ENCODE measurements around the gene PSMG3. TPM values are rescaled to one million over a fixed set of nuclear protein-coding genes. Genes with fewer than 3 reads are reported as not detected.

PSMG3 gene
- total RNA-seq, 1 donor from 2014 or later, result 31.7 TPM

GRCh38 chr7:1610678-1611302 lies 41.0 kb upstream of the PSMG3 start:
- Mint-ChIP-seq H3K27ac (ENCODE audit: unreplicated experiment) (no peak overlapping the region), H3K27me3 (ENCODE audit: low read depth) (peaks cover 28% of the 10 kb centered on the region), H3K4me3 (ENCODE audit: unreplicated experiment) (no peak overlapping the region), H3K36me3 (ENCODE audit: low read depth) (no peaks in the 10 kb centered on the region), H3K9me3 (ENCODE audit: low read depth) (peaks cover 3% of the 10 kb centered on the region), H3K4me1 (ENCODE audit: low read depth) (peaks cover 8% of the 10 kb centered on the region)
- no peak for DNase-seq (ENCODE audit: low spot score)
- no peak for TF ChIP-seq CTCF (IDR thresholded peaks at IDR 0.05)

GRCh38 chr7:1610013-1610677 lies 40.3 kb upstream of the PSMG3 start:
- Mint-ChIP-seq H3K27ac (ENCODE audit: unreplicated experiment) (no peak overlapping the region), H3K36me3 (ENCODE audit: low read depth) (no peaks in the 10 kb centered on the region), H3K4me1 (ENCODE audit: low read depth) (peaks cover 8% of the 10 kb centered on the region), H3K27me3 (ENCODE audit: low read depth) (peaks cover 32% of the 10 kb centered on the region), H3K9me3 (ENCODE audit: low read depth) (peaks cover 3% of the 10 kb centered on the region), H3K4me3 (ENCODE audit: unreplicated experiment) (no peak overlapping the region)
- no peak for DNase-seq (ENCODE audit: low spot score)
- no peak for TF ChIP-seq CTCF (IDR thresholded peaks at IDR 0.05)

- Mint-ChIP-seq H3K9me3 (ENCODE audit: low read depth) (no peaks in the 10 kb centered on the region), H3K4me3 (ENCODE audit: unreplicated experiment) (no peak overlapping the region), H3K4me1 (ENCODE audit: low read depth) (peaks cover 8% of the 10 kb centered on the region), H3K27ac (ENCODE audit: unreplicated experiment) (no peak overlapping the region), H3K36me3 (ENCODE audit: low read depth) (no peaks in the 10 kb centered on the region), H3K27me3 (ENCODE audit: low read depth) (peaks cover 26% of the 10 kb centered on the region)
- no peak for DNase-seq (ENCODE audit: low spot score)
- TF ChIP-seq CTCF (IDR thresholded peaks at IDR 0.05), result no peak
Observed at GRCh38 chr7:1609023-1609422, 39.2 kb upstream of the PSMG3 start.

- Mint-ChIP-seq H3K36me3 (ENCODE audit: low read depth) (no peaks in the 10 kb centered on the region), H3K4me1 (ENCODE audit: low read depth) (peaks cover 8% of the 10 kb centered on the region), H3K9me3 (ENCODE audit: low read depth) (no peaks in the 10 kb centered on the region), H3K4me3 (ENCODE audit: unreplicated experiment) (no peak overlapping the region), H3K27me3 (ENCODE audit: low read depth) (peaks cover 28% of the 10 kb centered on the region), H3K27ac (ENCODE audit: unreplicated experiment) (no peak overlapping the region)
- DNase-seq (ENCODE audit: low spot score), result no peak
- no peak for TF ChIP-seq CTCF (IDR thresholded peaks at IDR 0.05)
Observed at GRCh38 chr7:1608318-1608717, 38.5 kb upstream of the PSMG3 start.

- DNase-seq (ENCODE audit: low spot score), result no peak
- Mint-ChIP-seq H3K4me1 (ENCODE audit: low read depth) (peaks cover 8% of the 10 kb centered on the region), H3K27ac (ENCODE audit: unreplicated experiment) (no peak overlapping the region), H3K27me3 (ENCODE audit: low read depth) (peaks cover 32% of the 10 kb centered on the region), H3K9me3 (ENCODE audit: low read depth) (no peaks in the 10 kb centered on the region), H3K4me3 (ENCODE audit: unreplicated experiment) (no peak overlapping the region), H3K36me3 (ENCODE audit: low read depth) (no peaks in the 10 kb centered on the region)
- TF ChIP-seq CTCF (IDR thresholded peaks at IDR 0.05), result no peak
Observed at GRCh38 chr7:1607696-1608095, 37.9 kb upstream of the PSMG3 start.
